ENCODE data around the gene POT1.

POT1 gene

GRCh38 chr7:124945680-124946079, 16.1 kb upstream of the POT1 start:
- no peak overlapping the region for H3K4me3 ChIP-seq
- no peak overlapping the region for H3K27ac ChIP-seq
- DNase-seq (ENCODE audit: low spot score), result no peak
- TF ChIP-seq CTCF (IDR thresholded peaks at IDR 0.05), result no peak

GRCh38 chr7:124943472-124943871, 13.8 kb upstream of the POT1 start:
- no peak for DNase-seq (ENCODE audit: low spot score)
- Histone ChIP-seq H3K4me3 (no peak overlapping the region), H3K27ac (no peak overlapping the region)
- no peak for TF ChIP-seq CTCF (IDR thresholded peaks at IDR 0.05)

GRCh38 chr7:124942399-124942798, 12.8 kb upstream of the POT1 start:
- no peak for TF ChIP-seq CTCF (IDR thresholded peaks at IDR 0.05)
- H3K4me3 ChIP-seq, result no peak overlapping the region
- H3K27ac ChIP-seq, result no peak overlapping the region
- DNase-seq (ENCODE audit: low spot score), result no peak

- no peak for TF ChIP-seq CTCF (IDR thresholded peaks at IDR 0.05)
- no peak overlapping the region for H3K27ac ChIP-seq
- H3K4me3 ChIP-seq, result no peak overlapping the region
- DNase-seq (ENCODE audit: low spot score), result no peak
These were observed 10.7 kb upstream of the POT1 start for GRCh38 chr7:124940306-124940705.

- Histone ChIP-seq H3K4me3 (no peak overlapping the region), H3K27ac (no peak overlapping the region)
- no peak for DNase-seq (ENCODE audit: low spot score)
- no peak for TF ChIP-seq CTCF (IDR thresholded peaks at IDR 0.05)
These were observed 8.5 kb upstream of the POT1 start for GRCh38 chr7:124938128-124938527.

GRCh38 chr7:124937076-124937475, 7.5 kb upstream of the POT1 start:
- Histone ChIP-seq H3K4me3 (no peak overlapping the region), H3K27ac (no peak overlapping the region)
- no peak for TF ChIP-seq CTCF (IDR thresholded peaks at IDR 0.05)

GRCh38 chr7:124934841-124935240, 5.2 kb upstream of the POT1 start:
- H3K27ac ChIP-seq, result no peak overlapping the region
- no peak for DNase-seq (ENCODE audit: low spot score)
- no peak overlapping the region for H3K4me3 ChIP-seq
- no peak for TF ChIP-seq CTCF (IDR thresholded peaks at IDR 0.05)

More at GRCh38 chr7:124937076-124937475, 7.5 kb upstream of the POT1 start:
- DNase-seq (ENCODE audit: low spot score), result no peak
